HG02852 (cell line): ENCODE results near the gene CTPS1.

Source experiments
- ATAC-seq: cut with Tn5 transposase; IDR thresholded peaks from one replicate; pipeline ENCODE4 v1.9.1; 2021; ENCODE audit warnings: mild to moderate bottlenecking, moderate library complexity; ENCODE audit not compliant: unreplicated experiment

Gene CTPS1

DNA sequence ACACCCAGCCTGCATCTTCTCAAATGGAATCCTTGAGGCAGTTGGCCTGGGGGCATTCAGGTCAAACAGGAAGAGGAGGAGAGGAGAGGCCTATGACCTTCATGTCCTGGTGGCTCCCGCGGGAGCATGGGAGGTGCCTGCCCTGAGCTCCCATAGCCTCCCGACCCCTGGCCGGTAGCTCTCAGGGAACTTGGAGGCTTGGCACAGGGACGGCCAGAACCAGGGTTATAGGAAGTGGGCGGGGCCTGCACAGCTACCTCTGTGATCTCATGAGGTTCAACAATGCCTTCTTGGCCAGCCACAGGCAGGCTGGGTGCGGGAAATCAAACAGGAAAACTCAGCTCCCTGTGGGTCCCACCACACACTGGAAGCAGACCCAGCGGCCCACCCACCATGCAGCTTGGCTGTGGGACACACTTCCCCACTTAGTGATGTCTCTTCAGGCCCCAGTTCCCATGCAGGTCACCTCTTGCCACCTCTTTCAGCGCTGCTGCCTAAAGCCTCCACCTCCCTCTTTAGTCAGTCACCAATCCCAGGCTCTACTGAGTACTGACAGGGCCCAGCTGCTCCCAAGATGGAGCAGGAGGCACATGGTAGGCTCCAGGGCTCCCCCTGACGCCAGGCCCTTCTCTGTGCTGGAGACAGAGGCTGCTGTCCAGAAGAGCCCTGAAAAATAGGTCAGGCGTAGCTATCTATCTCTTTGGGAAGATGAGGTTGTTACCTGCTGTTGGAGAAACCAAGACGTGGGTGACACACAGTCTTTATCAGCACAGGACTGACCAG, 42.2 kb downstream of the CTPS1 start, which contains the start of gene SLFNL1:
Gene SLFNL1 (minus strand): TSS at position 200 of the 783 bp plus-strand sequence. CDS start 1,065 bp downstream, outside the sequence.
- no peak for ATAC-seq

DNA sequence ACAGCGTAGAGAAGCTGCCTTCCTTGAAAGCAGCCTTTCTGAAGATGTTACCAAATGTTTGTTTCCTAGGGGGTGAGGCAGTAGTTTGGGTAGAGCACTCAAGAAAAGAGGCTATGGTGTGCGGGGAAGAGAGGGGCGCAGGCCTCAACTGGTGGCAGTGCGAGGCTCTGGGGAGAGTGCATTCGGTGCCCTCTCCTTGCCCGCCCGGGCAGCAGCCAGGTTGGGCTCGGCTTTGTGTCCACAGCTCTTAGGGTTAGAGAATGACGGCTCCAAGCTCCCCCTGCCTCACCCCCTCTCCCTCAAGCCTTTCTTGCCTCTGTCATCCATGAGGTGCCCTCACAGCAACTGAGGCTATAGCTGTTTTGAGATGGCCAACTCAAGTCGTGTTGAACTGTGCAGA, 42.9 kb downstream of the CTPS1 start:
- ATAC-seq, result no peak

DNA sequence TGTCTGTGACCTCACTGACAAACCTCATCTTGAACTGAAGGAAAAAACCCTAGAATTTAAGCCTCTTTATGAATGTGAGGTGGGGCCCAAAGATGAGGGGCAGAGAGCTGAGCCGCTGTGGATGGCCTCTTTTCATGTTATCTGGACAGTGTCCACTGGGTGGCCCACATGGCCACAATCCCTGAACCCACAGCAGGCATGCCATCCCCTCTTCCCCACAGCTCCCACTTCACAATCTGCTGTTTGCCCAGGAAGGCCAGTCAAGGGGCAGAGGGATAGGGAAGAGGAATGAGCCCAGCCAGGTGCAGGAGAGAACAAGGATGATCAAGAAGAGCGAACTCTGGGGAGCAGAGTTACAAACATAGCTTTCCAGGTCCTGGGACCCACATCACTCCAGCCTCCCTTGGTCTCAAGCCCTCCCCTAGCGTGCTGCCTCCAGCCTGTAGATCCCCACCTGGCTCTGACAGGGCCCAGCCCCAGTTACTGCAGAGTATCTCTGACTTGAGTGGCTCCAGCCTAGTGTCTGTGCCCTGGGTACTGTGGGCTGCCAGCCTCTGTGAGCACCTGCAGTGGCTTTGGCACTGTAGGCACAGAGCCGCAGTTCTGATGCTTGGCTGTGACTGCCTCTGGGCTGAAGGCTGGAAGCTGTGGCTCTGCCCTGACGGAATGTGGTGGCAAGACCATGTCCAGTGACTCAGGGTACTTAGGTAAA, 43.9 kb downstream of the CTPS1 start:
- ATAC-seq, result no peak

DNA sequence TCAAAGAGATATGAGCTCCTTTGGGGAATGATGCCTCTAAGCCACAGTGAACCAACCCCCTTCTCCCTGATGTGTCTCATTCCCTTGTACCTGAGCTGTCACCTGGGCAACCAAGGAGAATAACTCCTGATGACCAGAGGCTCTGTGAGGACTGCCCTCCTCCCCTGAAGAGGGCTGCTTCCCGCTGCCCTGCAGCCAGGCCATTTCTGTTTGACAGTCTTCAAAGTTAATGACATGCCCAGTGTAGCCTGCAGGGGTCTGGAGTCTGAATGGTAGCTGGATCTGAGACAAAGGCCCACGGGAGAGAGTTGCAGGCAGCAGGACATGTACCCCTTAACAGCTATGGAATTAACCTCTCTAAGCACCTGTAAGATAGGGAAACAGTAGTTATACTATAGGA, 45.5 kb downstream of the CTPS1 start:
- no peak for ATAC-seq

DNA sequence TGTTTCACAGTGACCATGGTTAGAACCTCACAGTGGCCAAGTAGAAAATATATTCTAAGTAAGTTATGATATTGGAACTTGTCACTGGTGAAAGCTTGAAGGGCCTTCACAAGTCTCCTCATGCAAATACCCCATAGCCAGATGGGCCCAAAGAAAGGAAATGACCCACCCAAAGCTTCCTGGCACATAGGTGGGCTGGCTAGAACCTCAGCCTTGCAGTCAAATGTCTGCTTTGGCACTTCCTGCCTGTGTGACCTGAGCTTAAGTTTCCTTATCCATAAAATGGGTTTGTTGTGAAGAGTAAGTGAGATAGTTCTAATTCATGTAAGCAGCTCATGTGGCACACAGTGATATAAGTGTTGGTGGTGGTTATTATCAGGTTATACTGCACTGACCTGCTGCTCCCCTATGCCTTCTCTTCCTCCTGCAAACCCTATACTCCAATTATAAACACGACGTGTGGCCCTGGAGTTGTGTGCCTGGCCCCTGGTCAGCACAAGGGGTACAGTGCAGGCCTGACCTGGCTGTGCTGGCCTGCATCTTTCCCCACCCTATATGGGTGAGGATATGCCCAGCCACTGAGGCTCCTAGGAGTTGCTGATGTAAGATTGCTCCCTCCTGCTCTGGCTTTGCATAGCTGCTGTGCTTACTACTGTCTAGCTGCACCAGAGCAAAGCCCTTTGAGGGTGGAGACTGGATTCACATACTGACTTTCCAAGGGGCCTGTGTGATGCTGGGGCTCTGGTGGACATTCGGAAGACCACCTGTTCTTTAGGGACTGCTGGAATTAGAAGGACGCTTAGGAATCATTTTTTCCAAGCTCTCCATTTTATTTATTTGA, 46.7 kb downstream of the CTPS1 start:
- ATAC-seq, result no peak

DNA sequence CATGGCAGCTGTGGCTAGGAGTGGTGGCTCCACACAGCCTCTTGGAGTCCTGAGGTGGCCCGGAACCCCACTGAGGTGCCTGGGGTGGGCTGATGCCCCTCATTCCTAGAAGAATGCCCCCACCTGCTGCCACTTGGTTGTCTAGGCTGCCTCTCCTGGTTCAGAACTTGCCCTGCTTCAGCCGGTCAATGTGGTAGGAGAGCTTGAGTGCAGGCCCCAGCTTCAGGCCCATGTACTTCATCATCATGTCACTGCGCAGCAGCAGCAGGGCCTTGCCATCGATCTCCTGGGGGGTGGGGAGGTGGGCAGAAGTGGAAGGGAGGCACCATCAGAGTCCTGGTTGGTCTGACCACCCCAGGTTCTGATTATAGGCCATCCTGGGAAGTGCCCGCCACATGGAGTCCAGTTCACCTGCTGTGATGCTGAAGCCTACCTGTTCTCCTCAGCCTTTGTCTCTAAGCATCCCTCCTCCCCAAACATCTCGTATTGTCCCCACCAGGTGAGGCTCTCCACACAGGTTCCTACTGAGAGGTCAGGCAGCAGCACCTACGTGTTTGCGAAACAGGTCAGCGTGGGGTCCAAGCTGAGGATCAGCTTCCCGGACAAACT, 48.6 kb downstream of the CTPS1 start:
- ATAC-seq, result no peak

DNA sequence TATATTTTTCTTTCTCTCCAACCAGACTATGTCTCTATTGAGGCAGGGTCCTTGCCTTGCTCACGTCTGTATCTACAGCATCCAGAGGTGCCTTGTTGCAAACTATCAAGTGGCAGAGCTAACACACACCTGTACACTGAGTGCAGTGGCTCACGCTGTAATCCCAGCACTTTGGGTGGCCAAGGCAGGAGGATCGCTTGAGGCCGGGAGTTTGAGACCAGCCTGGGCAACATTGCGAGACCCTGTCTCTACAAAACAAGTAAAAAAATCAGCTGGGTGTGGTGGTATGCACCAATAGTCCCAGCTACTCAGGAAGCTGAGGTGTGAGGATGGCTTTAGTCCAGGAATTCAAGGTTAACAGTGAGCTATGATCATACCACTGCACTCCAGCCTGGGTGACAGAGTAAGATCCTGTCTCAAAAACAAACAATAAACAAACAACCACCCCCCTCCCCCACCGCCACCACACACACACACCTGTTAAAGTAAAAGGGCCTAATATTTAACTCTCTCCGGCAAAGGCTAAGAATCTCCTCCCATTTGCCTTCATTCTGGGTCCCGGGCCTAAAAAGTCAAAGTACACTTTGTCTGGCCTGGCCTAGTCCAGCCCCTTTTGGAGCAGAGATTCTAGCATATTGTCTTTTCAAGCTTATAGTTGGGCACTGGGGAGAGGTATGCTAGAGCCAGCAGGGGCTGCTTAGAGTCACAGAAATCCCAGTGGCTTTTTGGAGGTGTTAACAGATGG, 51.5 kb downstream of the CTPS1 start:
- ATAC-seq, result no peak

DNA sequence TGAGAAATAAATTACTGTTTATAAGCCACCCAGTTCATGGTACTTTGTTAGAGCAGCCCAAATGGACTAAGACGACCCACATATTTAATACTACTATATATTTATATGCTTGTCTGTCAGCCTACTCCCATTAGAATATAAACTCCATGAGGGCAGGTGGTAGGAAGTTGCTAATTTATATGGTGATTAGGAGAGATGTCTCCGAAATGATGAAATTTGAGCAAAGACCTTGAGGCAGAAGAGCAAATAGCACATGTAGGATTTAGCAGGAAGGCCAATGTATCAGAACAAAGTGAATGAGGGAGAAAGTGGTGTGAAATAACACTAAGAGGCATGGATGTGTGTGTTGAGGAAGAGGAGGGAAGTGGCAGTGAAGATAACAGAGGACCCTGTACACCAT, 52.7 kb downstream of the CTPS1 start:
- ATAC-seq, result no peak

DNA sequence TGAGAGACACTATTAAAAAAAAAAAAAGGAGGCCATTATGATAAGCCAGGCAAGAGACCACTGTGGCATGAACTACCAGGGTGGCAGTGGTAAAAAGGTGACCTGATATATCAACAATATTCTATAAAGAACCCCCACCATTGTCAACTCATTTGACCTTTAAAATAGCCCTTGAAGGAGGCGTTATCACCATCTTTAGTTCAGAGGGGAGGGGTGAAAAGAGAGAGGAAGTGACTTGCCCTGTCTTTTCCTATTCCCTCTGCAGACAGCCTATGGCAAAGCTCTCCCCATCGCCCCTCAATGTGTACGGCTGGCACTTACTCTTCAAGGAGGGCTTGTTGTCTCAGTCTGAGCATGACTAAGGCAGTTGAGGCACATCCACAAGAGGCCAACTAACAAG, 53.8 kb downstream of the CTPS1 start:
- no peak for ATAC-seq

DNA sequence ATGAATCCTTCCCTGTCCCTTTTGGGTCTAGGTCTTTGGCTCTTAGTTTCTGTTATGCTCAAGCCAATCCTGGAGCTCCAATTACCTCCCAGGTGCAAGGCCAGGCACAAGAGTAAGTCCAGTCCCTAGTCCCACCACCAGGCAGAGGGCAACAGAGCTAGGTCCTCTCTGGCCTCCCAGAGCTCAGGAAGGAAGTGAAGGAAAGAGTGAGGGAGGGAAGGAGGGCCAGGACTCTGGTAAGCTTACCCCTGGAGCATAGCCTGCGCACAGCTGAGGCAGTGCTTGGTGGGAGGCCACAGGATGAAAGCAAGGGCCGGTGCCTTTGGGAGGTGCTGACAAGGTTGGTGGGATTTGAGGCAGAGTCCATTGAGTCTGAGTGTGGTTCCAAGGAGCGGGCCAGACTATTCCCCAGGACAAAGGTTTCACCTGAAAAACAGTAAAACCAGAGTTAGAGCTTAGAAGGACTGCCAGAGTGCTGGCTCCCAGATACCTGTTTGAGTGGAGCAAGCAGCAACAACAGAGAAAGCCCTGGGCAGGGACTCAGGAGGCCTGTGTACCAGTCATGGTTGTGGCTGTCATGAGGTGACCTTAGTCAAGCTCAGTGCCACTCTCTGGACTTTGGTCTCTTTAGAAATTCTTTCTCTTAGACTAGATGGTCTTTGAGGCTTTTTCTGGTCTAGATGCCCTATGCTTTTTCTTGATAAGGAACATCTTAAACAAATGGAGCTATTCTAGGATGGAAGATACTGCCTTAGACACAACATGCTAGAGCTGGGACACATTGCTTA, 57.8 kb downstream of the CTPS1 start:
- ATAC-seq, result no peak

DNA sequence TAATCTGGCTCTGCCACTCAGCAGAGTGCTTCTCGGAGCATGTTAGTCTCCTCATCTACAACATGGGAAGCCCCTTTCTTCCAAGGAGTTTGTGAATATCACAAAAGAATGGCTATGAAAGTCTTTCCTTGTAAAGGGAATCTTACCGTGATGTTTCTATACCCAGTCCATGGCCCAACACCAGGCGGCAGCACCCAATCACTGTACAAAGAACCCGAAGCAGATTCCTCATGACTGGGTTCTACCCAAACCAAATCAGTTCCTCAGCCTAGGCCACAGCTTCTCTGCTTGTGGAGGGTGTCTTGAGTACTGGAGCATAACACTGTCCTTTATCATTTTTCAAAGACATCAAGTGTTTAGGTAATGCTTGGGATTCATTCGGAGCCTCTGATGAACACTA, 58.6 kb downstream of the CTPS1 start:
- ATAC-seq, result no peak

DNA sequence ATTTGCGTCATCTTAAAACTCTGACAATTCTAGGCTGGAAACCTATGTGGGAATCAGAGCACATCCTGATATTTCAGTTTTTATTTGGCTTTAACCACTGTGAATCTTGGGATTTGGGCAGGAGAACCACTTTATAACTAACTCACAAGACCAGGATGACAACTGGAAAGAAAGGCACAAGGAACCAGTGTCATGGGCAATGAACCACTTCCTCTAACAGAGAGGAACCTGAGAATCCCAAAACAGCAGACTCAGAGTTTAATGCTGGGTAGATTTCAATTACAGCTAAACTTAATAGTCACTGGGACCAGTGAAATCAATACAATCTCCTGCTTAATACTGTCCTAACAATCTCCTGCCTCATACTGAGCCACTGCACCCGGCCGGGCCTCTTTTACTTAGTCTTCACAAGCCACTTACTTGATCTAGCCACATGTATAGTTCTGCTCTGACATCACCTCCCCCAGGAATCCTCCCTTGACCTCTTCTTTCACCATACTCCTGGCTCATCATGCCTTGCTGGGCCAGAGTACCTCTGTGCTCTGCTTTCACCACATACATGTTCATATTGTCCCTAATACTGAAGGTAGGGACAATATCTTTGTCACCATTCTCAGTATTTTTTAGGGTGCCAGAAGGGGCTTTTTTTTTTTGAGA, 62.2 kb downstream of the CTPS1 start:
- ATAC-seq, result no peak

DNA sequence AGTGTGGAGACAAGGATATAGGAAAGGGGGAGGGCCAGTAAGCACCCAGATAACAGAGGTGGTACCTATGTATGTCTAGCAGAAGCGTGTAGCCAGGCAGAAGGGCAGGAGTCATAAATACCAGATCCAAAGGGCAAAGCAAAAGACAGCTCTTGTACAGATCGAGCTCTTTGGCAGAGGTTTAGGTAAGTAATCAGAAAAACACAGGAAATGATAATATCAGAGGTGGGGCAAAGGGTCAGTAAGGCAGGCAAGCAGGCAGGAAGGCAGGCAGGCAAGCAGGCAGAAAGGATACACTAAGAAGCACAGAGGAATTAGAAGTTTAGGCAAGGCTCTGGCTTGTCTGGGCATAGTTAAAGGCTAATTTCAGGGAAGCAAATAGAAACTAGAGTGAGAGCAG, 64.7 kb downstream of the CTPS1 start:
- ATAC-seq, result no peak

DNA sequence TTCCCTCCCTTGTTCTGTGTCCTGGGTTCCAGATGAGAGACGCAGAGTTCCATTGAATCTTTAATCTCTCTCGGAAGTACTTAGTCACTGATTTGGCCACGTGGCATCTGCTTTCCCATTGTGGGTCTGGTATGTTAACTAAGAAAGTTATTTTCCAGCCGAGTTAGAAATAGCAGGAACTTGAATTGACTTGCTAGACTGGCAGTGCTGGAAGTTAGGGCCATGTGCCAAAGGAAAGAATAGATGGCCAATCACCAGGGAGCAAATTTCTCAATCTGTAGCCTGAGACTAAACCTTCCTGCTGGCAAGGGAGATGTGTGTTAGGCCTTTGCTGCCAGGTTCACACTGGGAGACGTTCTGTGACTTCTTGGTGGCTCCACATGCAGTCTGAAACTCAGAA, 66.2 kb downstream of the CTPS1 start:
- no peak for ATAC-seq

DNA sequence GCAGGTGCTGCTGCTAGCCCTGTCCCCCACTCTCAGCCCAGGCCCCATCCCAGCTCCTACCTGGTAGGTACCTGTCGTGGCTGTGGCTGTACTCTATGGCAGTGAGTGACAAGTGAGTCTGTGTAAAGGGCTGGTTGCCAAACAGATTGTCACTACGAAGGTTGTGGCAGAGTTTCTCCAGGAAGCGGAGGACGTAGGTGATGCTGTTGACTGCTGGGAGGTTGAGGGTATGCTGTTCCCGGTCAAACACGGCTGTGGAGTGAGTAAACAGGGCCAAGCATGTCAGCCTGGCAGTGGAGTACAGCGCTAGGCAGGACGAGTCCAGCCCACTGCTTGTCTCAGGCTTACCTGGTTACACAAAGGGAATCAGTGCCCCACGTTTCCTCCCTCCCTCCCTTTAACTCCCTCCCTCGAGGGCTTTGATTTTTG, 66.9 kb downstream of the CTPS1 start:
- no peak for ATAC-seq

DNA sequence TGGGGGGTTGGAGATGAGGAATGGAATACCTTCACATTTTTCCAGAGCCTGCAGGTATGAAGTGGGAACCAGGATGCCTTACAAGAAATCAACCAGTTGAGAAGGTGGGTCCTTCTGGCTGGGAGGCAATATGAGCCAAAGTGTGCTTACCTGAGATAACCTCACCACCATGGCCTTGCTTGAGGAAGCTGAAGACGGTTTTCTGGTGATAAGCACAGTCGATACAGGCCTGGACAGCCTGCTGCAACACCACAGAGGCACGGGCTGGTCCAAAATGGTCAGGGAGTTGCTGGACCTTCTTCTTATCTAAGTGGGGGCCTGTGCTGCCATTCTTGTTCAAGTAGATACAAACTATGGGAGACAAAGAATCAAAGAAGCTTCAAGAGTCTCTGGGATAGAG, 69.0 kb downstream of the CTPS1 start:
- no peak for ATAC-seq

DNA sequence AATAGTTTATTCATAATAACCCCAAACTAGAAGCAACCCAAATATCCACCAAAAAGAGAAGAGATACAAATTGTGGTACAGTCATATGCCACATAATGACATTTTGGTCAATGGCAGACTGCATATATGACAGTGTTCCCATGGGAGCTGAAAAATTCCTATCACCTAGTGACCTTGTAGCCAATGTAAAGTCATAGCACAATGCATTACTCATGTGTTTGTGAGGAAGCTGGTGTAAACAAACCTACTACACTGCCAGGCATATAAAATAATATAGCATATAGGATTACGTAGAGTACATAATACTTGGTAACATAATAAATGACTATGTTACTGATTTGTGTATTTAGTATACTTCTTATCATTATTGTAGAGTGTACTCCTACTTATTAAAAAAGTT, 71.5 kb downstream of the CTPS1 start:
- ATAC-seq, result no peak

DNA sequence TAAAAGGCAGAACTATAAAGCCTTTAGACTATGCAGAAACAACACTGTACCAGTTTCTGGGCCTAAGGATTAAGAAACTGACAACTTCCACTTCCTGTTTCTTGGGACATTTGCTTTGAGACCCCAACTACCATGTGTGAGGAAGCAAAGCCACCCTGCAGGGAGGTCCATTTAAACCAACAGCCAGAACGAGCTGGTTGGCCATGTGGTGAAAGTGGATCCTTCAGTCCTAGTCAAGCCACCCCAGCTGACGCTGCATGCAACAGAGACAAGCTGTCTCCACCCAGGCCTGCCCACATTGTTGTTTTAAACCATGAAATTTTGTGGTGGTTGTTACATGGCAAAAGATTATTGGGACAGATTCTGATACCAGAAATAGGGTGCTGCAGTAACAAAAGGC, 73.8 kb downstream of the CTPS1 start:
- ATAC-seq, result no peak

DNA sequence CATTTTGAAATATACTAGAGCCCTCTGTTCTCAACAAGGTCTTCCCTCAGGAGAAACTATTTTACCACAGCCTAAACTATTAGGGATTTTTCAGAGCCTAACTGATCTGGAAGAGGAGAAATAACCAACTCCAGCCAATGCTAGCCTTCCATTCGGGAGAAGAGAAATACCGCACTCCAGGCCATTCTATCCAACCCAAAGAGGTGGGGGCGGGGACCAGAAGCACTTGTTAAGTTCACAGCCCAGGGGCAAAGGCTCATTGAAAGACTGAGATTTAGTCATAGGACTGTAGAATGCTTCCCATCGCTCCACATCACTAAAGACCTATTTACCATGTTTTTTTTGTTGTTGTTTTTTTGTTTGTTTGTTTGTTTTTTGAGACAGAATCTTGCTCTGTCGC, 77.4 kb downstream of the CTPS1 start:
- ATAC-seq, result no peak
